Umbilical cord (tissue), 2 donors: ENCODE data around the gene FOXO3. TPM values are rescaled to one million over a fixed set of nuclear protein-coding genes. Genes with fewer than 3 reads are reported as not detected.
"Not testable (repeated sequence)": the region's sequence is repeated elsewhere in the genome, so short reads cannot be mapped to it uniquely, and the experiment has no call there.

Source experiments
- DNase-seq: peaks from one replicate; pipeline ENCODE4 v3.0.0-alpha.2; 2015; ENCODE audit warnings: low spot score
- total RNA-seq: library from RNA; depleted of rRNA; stranded (reverse); fragments of >200 nt; gene quantifications from one replicate; pipeline ENCODE4 v1.2.3, GENCODE V29; 2014; ENCODE audit warnings: low replicate concordance; ENCODE audit not compliant: insufficient read depth

FOXO3 gene
- total RNA-seq, 1 donor from 2014 or later: 52.0 TPM

- no peak for DNase-seq
Observed at GRCh38 chr6:108555399-108556052, 5.2 kb upstream of the FOXO3 start.

GRCh38 chr6:108556250-108556649 lies 4.5 kb upstream of the FOXO3 start:
- no peak for DNase-seq

GRCh38 chr6:108556866-108557493 lies 3.7 kb upstream of the FOXO3 start:
- peak; percentile 44 for DNase-seq

- peak; percentile 74 for DNase-seq
Observed at GRCh38 chr6:108557494-108558371, 3.0 kb upstream of the FOXO3 start.

DNA sequence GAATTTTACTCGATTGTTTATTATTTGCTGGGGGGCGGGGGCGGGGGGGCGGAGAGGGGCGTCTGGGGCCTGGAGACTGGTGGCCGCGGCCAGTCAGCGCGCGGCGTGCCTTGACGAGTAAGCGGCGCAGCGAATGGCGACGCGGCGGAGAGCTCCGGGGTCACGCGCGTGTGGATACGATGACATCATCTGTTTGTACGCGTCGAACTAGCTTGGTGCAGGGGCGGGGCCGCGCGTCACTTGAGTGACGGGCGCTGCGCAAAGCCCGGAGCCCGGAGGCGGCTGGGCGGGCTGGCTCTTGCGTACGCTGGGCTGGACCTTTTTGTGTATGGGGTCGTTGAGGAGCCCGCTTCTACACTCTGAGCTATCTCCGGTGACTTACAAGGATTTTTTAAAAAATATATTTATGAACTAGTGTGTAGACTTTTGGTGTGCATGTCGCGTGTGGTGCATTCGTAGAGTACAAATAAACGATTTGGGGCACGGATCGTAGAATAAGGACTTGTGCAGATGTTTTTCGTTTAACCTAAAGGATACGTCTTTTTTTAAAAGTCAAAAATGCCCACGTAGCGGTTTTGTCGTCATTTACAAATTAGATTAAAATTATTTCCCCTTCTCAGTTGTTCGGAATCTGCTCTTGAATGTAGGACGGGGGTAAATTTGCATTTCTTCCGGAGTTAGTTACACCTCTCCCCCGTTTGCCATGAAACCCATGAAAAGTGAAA lies 2.2 kb upstream of the FOXO3 start:
- DNase-seq: peak; percentile 99

DNA sequence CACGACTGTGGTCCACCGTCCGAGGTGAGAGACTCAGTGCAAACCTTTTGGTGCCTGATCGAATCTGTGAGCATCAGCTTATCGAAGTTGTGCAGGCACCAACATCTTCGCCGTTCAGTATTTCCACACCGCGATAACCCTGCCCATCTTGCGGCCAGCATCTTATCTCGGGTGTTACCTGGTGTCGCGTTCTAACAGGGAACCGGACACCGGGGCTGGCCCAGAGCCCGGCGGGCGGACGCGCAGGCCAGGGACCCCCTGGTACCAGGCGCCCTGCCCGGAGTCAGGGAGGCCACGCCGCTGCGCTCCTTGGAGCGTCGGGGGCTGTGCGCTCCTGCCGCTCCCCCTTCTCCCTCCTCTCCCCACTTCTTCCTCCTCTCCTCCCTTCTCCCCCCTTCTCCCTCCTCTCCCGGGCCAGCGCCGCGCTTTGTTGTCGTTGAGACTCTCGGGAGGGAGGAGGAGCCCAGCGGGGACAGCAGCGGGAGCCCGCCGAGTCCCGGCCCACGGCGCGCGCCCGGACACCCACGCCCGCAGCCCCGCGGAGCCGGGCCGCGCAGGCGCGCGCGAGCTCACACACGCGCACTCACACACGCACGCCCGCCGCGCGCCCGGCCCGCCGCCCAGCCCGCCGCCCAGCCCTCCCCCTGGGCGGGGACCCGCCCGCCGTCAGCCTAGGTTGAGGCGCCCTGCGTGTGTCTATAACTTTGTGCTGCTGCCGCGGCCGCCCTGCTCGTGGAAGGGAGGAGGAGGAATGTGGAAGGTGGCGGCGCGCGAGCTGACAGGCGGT lies 1.4 kb upstream of the FOXO3 start:
- DNase-seq: peak; percentile 96

GRCh38 chr6:108559884-108560462 lies 744 bp upstream of the FOXO3 start:
- peak; percentile 86 for DNase-seq

- not testable (repeated sequence) for DNase-seq
Observed at GRCh38 chr6:108561309-108561647, 561 bp downstream of the FOXO3 start.

- no peak for DNase-seq
Observed at GRCh38 chr6:108561742-108562502, 1.2 kb downstream of the FOXO3 start.

DNA sequence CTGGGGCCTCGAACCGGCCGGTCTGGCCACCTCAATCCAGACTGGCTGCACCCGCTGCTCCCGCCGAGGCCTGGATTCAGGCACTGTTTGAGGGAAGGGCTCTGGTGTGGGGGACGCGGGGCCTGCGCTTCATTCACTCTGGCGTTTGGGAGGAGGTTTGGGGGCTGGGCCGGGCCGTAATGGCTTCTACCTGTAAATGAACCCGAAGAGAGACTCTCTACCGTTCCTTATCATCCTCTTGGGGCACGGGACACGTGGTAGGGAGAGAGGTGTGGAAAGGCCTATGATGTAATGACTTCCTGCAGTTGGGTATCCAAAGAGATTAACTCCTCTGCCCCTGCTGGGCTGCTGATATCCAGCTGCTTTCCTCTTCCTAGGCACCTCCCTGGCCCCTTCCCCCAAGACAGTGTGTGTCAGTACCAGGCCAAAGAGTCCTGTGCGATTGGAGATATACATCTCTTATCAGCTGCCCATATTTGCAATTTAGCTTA lies 1.8 kb downstream of the FOXO3 start:
- peak; percentile 66 for DNase-seq

GRCh38 chr6:108563292-108563691 lies 2.6 kb downstream of the FOXO3 start:
- no peak for DNase-seq

DNA sequence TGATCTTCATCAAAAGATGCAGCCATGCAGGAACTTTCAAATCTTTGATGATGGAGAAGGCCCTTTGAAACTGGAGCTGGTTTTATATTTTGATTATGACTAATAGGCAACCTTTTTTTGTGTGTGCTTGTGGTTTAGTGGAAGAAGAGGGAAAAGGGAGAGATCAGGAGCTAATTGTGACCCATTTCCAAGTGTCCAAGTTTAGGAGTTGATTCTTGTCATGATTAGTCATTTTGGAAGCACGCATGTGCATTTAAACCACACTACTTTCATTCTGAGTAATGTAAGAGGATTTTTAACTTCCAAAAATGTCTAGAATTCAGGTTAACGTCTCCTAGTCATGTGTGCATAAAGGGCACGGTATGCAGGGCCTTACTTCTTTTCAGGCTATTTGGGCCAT lies 3.5 kb downstream of the FOXO3 start:
- no peak for DNase-seq

DNA sequence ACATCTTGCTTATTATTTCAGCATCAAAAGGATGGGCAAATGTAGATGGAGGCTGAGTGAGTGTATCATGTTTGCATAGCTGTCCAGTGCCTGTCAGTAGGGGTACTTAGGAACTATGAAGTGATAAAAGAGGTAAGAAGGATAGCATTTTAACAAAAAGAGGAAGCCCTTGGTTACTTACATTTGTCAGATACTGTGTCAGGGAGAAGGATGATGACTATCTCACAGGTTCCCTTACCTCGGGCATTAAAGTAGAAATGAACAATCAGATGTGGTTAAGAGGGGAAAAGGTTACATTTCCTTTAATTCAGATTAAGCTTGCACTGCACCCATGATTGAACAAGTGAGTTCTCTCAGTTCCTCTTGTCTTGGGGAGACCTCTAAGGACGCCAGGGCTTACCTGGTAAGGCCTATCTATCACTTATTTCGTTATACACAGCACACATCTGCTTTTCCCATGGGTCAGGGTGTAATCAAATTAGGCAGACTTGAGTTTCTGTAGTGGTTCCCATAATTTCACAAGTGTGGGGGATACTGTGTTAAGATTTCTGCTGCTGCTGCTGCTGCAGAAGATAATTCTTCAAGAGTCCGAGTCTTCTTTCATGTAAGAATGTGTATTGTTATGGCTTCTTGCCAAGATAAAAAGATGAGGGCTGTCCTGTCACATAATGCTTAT lies 4.5 kb downstream of the FOXO3 start:
- DNase-seq: no peak

- no peak for DNase-seq
Observed at GRCh38 chr6:108565893-108566292, 5.2 kb downstream of the FOXO3 start.

DNA sequence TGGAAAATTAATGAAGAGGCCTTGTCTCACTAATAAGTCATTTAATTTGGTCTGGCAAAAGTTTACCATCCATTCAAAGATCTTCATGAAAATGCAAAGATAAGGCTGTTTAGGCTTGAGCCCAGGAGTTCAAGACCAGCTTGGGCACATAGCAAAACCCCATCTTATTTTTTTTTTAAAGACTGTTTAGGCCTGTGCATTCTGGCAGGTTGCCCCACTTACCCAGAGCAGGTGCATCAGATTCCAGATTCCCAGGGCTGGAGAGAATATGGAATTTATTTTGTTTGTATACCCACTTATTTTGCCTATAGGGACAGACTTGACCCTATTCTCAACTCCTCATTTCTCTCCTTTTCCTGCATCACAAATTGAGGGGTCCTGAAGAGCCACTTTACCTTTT lies 5.7 kb downstream of the FOXO3 start:
- no peak for DNase-seq

DNA sequence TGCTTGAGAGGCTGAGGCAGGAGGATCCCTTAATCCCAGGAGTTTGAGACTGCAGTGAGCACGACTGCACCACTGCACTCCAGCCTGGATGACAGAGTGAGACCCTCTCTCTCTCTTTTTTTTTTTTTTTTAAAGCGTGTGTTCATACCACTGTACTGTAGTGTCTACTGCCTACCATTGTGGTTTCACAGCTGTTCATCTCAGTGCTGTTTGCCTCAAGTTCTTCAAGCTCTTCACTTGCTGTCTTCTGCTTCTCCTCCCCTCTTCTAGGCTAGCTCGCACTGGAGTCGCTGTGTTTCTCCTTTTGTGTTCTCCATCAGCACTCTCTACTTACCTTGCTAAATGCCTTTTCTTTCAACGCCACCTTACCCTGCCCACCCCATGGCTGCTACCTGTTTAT lies 7.4 kb downstream of the FOXO3 start:
- DNase-seq: no peak

- no peak for DNase-seq
Observed at GRCh38 chr6:108568551-108569305, 8.0 kb downstream of the FOXO3 start.

GRCh38 chr6:108570517-108570916 lies 9.8 kb downstream of the FOXO3 start:
- DNase-seq: no peak
